Islet precursor cell (in vitro differentiated cells): Measurements from ENCODE around the gene DHCR7.
"Not testable (repeated sequence)": the region's sequence is repeated elsewhere in the genome, so short reads cannot be mapped to it uniquely, and the experiment has no call there.

Experiments
- DNase-seq: peaks from one replicate; pipeline ENCODE4 v3.0.0-alpha.2; 2018

DHCR7 gene

GRCh38 chr11:71436861-71437260 lies 11.3 kb downstream of the DHCR7 start:
- DNase-seq = no peak

- no peak for DNase-seq
Measured at GRCh38 chr11:71435278-71435951, 12.8 kb downstream of the DHCR7 start.

GRCh38 chr11:71434576-71435130 lies 13.5 kb downstream of the DHCR7 start:
- DNase-seq = no peak

- no peak for DNase-seq
Measured at GRCh38 chr11:71433648-71434450, 14.3 kb downstream of the DHCR7 start.

GRCh38 chr11:71432761-71433647 lies 15.2 kb downstream of the DHCR7 start:
- no peak for DNase-seq

GRCh38 chr11:71431271-71431670 lies 16.9 kb downstream of the DHCR7 start:
- DNase-seq = no peak

- no peak for DNase-seq
Measured at GRCh38 chr11:71430166-71430565, 18.0 kb downstream of the DHCR7 start.

- DNase-seq = no peak
Measured at GRCh38 chr11:71429701-71430100, 18.5 kb downstream of the DHCR7 start.

- DNase-seq = no peak
Measured at GRCh38 chr11:71428861-71429435, 19.2 kb downstream of the DHCR7 start.

GRCh38 chr11:71426413-71426812 lies 21.8 kb downstream of the DHCR7 start:
- no peak for DNase-seq

GRCh38 chr11:71425860-71426259 lies 22.3 kb downstream of the DHCR7 start:
- DNase-seq = no peak

- no peak for DNase-seq
Measured at GRCh38 chr11:71425409-71425808, 22.8 kb downstream of the DHCR7 start.

- DNase-seq = no peak
Measured at GRCh38 chr11:71423181-71423790, 24.9 kb downstream of the DHCR7 start.

- not testable (repeated sequence) for DNase-seq
Measured at GRCh38 chr11:71422318-71422717, 25.9 kb downstream of the DHCR7 start.

- DNase-seq = no peak
Measured at GRCh38 chr11:71421392-71421950, 26.7 kb downstream of the DHCR7 start.

GRCh38 chr11:71420455-71421241 lies 27.5 kb downstream of the DHCR7 start:
- peak; percentile 70 for DNase-seq

- DNase-seq = no peak
Measured at GRCh38 chr11:71418643-71419042, 29.6 kb downstream of the DHCR7 start.

GRCh38 chr11:71414645-71415044 lies 33.5 kb downstream of the DHCR7 start:
- DNase-seq = no peak

GRCh38 chr11:71410363-71410966 lies 37.7 kb downstream of the DHCR7 start:
- no peak for DNase-seq

- DNase-seq = no peak
Measured at GRCh38 chr11:71408826-71409225, 39.4 kb downstream of the DHCR7 start.

GRCh38 chr11:71407356-71407755 lies 40.8 kb downstream of the DHCR7 start:
- DNase-seq = no peak
